OCI-LY1 (cell line): Measurements from ENCODE around the gene ZSCAN25.
A peak's percentile ranks its signal among the peaks of the same experiment; 100 is the strongest.
"Not testable (repeated sequence)": the region's sequence is repeated elsewhere in the genome, so short reads cannot be mapped to it uniquely, and the experiment has no call there.

Experiments used
- H2AFZ ChIP-seq: fragments of 200-600 bp; sonication (generic), shearing (Covaris generic); 2 replicates; pipeline ENCODE4 v1.6.0; 2014; ENCODE audit warnings: antibody characterized with exemption, mild to moderate bottlenecking, low read length
- H3F3A ChIP-seq: fragments of 200-600 bp; sonication (generic), shearing (Covaris generic); 2 replicates; pipeline ENCODE4 v1.6.0; 2014; ENCODE audit warnings: mild to moderate bottlenecking, antibody characterized with exemption, low read length, moderate library complexity; ENCODE audit not compliant: insufficient read depth
- H3K27ac ChIP-seq: fragments of 200-600 bp; sonication (generic); 2 replicates; pipeline ENCODE4 v1.5.1; 2014; ENCODE audit warnings: low read length, mixed run types, mild to moderate bottlenecking, low read depth; ENCODE audit not compliant: poor library complexity, severe bottlenecking
- H3K27me3 ChIP-seq: fragments of 200-600 bp; sonication (generic); 2 replicates; pipeline ENCODE4 v1.6.0; 2014; ENCODE audit warnings: antibody characterized with exemption, mild to moderate bottlenecking, low read length, moderate library complexity; ENCODE audit not compliant: insufficient read depth
- H3K36me3 ChIP-seq: fragments of 200-600 bp; sonication (generic); 2 replicates; pipeline ENCODE4 v1.6.1; 2014; ENCODE audit warnings: mild to moderate bottlenecking, antibody characterized with exemption, low read length, moderate library complexity, mixed read lengths; ENCODE audit not compliant: insufficient read depth
- H3K4me1 ChIP-seq: fragments of 200-600 bp; sonication (generic); 2 replicates; pipeline ENCODE4 v1.5.1; 2014; ENCODE audit warnings: mild to moderate bottlenecking, low read length, moderate library complexity; ENCODE audit not compliant: insufficient read depth, severe bottlenecking
- H3K4me2 ChIP-seq: fragments of 200-600 bp; sonication (generic), shearing (Covaris generic); 2 replicates; pipeline ENCODE4 v1.6.1; 2014; ENCODE audit warnings: low read length
- H3K4me3 ChIP-seq: fragments of 200-600 bp; sonication (generic); 2 replicates; pipeline ENCODE4 v1.5.1; 2014; ENCODE audit warnings: low read length, low read depth, mild to moderate bottlenecking, mixed read lengths; ENCODE audit not compliant: poor library complexity, severe bottlenecking
- H3K79me2 ChIP-seq: fragments of 200-600 bp; shearing (Covaris generic); 2 replicates; pipeline ENCODE4 v1.6.1; 2016; ENCODE audit warnings: mixed run types, low read length, mixed read lengths; ENCODE audit not compliant: insufficient read depth
- H3K9ac ChIP-seq: fragments of 200-600 bp; sonication (generic), shearing (Covaris generic); 2 replicates; pipeline ENCODE4 v1.6.1; 2014; ENCODE audit warnings: mild to moderate bottlenecking, low read length, mixed read lengths
- H3K9me2 ChIP-seq: fragments of 200-600 bp; sonication (generic), shearing (Covaris generic); 2 replicates; pipeline ENCODE4 v1.6.1; 2014; ENCODE audit warnings: low read depth, mild to moderate bottlenecking, low read length, mixed read lengths
- H3K9me3 ChIP-seq: fragments of 200-600 bp; shearing (Covaris generic); 2 replicates; pipeline ENCODE4 v1.6.1; 2014; ENCODE audit warnings: low read length, mixed read lengths
- H4K20me1 ChIP-seq: fragments of 200-600 bp; sonication (generic), shearing (Covaris generic); 2 replicates; pipeline ENCODE4 v1.6.0; 2016; ENCODE audit warnings: mild to moderate bottlenecking, low read length; ENCODE audit not compliant: insufficient read depth
- EZH2 ChIP-seq: fragments of 200-600 bp; sonication (generic), shearing (Covaris generic); IDR thresholded peaks from 2 replicates; pipeline ENCODE4 v1.8.0; 2017; ENCODE audit warnings: borderline replicate concordance, mixed run types, mild to moderate bottlenecking, antibody characterized with exemption, low read length, moderate library complexity, mixed read lengths
- TF ChIP-seq, protein P1 (sequence below): fragments of 200-600 bp; sonication (generic), shearing (Covaris generic); IDR thresholded peaks from 2 replicates; pipeline ENCODE4 v1.5.1; 2017; ENCODE audit warnings: mild to moderate bottlenecking, antibody characterized with exemption, low read length, moderate library complexity, mixed read lengths

The ZSCAN25 gene

DNA sequence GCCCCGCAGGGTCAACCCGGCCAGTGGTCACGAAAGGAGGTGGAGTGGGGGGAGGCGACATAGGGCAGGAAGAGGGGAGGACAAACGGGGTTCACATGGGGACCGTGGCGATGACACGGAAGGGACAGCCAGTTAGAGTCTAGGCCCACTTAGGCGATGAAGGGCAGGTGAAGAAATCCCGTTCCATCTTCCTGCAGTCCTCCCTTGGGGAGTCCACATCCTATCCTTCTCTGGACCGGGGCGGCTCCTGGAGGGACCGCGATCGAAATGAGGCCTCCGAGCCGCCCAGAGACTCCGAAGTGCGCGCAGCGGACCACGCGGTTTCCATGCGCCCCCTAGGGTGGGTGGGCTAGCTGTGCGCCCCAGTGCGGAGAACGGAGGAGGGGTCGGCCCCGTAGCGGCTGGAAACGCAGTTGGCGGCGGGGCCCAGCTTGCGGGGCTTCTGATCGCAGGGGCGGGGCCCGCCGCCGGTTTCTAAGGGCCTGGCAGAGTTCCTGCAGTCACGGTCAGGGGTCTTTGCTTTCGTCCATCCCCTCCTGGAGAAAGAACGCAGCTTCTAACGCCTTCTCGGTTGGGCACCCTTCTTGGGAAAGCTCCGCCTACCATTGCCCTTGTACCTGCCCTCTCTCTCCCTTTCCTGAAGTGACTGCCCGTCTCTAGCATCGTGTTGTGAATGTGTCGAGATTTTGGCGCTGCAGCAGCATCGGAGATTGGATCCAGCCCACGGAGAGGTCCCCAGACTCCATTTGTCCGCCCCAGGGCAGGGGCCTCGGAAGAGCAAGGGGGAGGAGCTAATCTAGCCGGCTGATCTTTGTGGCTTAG, 36.6 kb upstream of the ZSCAN25 start:
- Histone ChIP-seq H3K9me2 (no peaks in the 10 kb centered on the region), H2AFZ (0 out of 2 replicates have a peak overlapping the region, but pooled peaks have one; percentile 11), H3K9me3 (no peaks in the 10 kb centered on the region), H3K4me2 (peak overlapping the region; percentile 61), H3K79me2 (no peaks in the 10 kb centered on the region), H3F3A (no peaks in the 10 kb centered on the region), H3K9ac (peak overlapping the region; percentile 25; the same call in 1 of the 2 replicates), H3K4me3 (peak overlapping the region; percentile 56), H3K27me3 (peaks cover 4% of the 10 kb centered on the region; the same call in 1 of the 2 replicates), H3K27ac (no peak overlapping the region), H4K20me1 (no peaks in the 10 kb centered on the region), H3K36me3 (no peaks in the 10 kb centered on the region; the same call in 1 of the 2 replicates), H3K4me1 (peaks cover 29% of the 10 kb centered on the region)
- TF ChIP-seq, protein P1, sequence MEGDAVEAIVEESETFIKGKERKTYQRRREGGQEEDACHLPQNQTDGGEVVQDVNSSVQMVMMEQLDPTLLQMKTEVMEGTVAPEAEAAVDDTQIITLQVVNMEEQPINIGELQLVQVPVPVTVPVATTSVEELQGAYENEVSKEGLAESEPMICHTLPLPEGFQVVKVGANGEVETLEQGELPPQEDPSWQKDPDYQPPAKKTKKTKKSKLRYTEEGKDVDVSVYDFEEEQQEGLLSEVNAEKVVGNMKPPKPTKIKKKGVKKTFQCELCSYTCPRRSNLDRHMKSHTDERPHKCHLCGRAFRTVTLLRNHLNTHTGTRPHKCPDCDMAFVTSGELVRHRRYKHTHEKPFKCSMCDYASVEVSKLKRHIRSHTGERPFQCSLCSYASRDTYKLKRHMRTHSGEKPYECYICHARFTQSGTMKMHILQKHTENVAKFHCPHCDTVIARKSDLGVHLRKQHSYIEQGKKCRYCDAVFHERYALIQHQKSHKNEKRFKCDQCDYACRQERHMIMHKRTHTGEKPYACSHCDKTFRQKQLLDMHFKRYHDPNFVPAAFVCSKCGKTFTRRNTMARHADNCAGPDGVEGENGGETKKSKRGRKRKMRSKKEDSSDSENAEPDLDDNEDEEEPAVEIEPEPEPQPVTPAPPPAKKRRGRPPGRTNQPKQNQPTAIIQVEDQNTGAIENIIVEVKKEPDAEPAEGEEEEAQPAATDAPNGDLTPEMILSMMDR = peak; percentile 74
- no peak for TF ChIP-seq EZH2

DNA sequence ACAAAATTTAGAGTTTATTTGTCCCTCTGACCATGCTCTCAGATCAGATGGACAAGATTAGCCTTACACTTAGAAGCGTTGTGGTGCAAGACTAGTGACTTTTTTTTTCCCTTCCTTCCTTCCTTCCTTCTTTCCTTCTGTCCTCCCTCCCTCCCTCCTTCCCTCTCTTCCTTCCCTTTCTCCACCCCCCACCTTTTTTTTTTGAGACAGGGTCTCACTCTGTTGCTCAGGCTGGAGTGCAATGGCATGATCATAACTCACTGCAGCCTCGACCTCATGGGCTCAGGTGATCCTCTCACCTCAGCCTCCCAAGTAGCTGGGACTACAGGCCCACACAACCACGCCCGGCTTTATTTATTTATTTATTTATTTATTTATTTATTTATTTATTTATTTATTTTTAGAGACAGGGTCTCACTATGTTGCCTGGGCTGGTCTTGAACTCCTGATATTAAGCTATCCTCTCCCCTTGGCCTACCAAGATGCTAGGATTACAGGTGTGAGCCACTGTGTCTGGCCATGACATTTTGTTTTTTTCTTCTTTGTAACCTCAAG, 35.9 kb upstream of the ZSCAN25 start:
- Histone ChIP-seq H3K4me3 (peak overlapping the region; percentile 56), H3K4me1 (peaks cover 29% of the 10 kb centered on the region), H3K4me2 (peak overlapping the region; percentile 61)
- H3K79me2 ChIP-seq, H3K27ac ChIP-seq, H3K9ac ChIP-seq, H2AFZ ChIP-seq, H3K36me3 ChIP-seq, H4K20me1 ChIP-seq, H3K27me3 ChIP-seq, H3F3A ChIP-seq, H3K9me2 ChIP-seq, H3K9me3 ChIP-seq: not testable (repeated sequence)

DNA sequence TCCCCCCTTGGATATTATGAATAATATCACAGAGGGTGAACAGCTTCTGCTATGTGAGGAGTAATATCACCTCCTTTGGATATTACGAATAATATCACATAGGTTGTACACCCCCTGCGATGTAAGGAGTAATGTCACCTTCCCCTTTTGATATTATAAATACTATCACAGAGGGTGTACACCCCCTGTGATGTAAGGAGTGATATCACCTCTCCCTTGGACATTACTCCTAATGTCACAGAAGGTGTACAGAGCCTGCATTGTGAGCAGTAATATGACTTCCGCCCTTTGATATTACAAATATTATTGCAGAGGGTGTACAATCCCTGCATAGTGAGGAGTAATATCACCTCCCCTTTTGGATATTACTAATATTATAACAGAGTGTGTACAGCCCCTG, 27.9 kb upstream of the ZSCAN25 start:
- Histone ChIP-seq H4K20me1 (no peaks in the 10 kb centered on the region), H3K4me2 (no peak overlapping the region), H3K27ac (no peak overlapping the region), H3K27me3 (peaks cover 8% of the 10 kb centered on the region; the same call in 1 of the 2 replicates), H3K79me2 (no peaks in the 10 kb centered on the region), H3K36me3 (no peaks in the 10 kb centered on the region), H3K9me3 (no peaks in the 10 kb centered on the region), H2AFZ (no peak overlapping the region), H3K9me2 (no peaks in the 10 kb centered on the region), H3K4me1 (no peaks in the 10 kb centered on the region), H3K4me3 (no peak overlapping the region), H3F3A (no peaks in the 10 kb centered on the region), H3K9ac (no peak overlapping the region)
- no peak for TF ChIP-seq EZH2
- TF ChIP-seq, protein P1 = no peak
